SK-N-MC (cell line): ENCODE measurements around the gene GOLPH3L.
A peak's percentile ranks its signal among the peaks of the same experiment; 100 is the strongest.

Experiments
- DNase-seq: peaks from one replicate; pipeline ENCODE4 v3.0.0-alpha.2; 2011; ENCODE audit warnings: low read depth, low spot score
- H3K27ac ChIP-seq: fragments of 200-600 bp; sonication (generic); 2 replicates; pipeline ENCODE4 v1.5.1; 2016; ENCODE audit warnings: mixed run types
- H3K36me3 ChIP-seq: fragments of 200-600 bp; sonication (generic); 2 replicates; pipeline ENCODE4 v1.6.1; 2017; ENCODE audit warnings: antibody characterized with exemption, low read length, mixed read lengths; ENCODE audit not compliant: insufficient read depth
- H3K4me3 ChIP-seq: fragments of 200-600 bp; sonication (generic); 2 replicates; pipeline ENCODE4 v1.5.1; 2016
- H3K9ac ChIP-seq: fragments of 200-600 bp; sonication (generic); 2 replicates; pipeline ENCODE4 v1.8.0; 2017; ENCODE audit warnings: mixed run types, mixed read lengths; ENCODE audit not compliant: insufficient read length
- H3K9me3 ChIP-seq: fragments of 200-600 bp; sonication (generic); 2 replicates; pipeline ENCODE4 v1.6.1; 2017; ENCODE audit warnings: low read depth, mild to moderate bottlenecking, antibody characterized with exemption, low read length, moderate library complexity, mixed read lengths
- EZH2 ChIP-seq: fragments of 200-600 bp; sonication (generic); IDR thresholded peaks from one replicate; pipeline ENCODE4 v1.6.1; 2017; ENCODE audit warnings: antibody characterized with exemption
- FOXP2 ChIP-seq: optimal IDR thresholded peaks from 2 replicates; pipeline ENCODE3; 2011; ENCODE audit warnings: mild to moderate bottlenecking, moderate library complexity; ENCODE audit not compliant: insufficient read depth; ENCODE audit errors: extremely low read length, control extremely low read depth
- POLR2AphosphoS5 ChIP-seq: IDR thresholded peaks from 2 replicates; pipeline ENCODE4 v1.6.1; 2012; ENCODE audit warnings: mild to moderate bottlenecking, low read depth, low read length, borderline replicate concordance

The GOLPH3L gene

DNA sequence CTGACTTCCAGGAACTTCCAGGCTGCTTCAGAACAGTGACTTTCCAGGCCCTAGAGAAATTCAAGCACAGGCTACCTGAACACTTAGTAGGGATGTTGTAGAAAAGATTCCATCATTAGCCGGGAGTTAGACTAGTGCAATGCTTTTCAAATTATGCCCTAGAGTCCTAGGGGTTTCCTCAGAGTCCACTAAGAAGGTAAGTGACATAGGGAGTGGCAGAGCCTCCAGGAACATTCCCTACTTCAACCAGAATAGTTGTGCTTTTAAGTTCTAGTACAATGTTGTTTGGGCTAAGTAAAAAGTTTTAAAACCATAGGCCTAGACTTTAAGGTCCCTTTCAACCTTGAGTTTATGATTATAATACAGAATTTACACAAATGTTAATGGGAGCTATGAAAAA is 9.1 kb upstream of the GOLPH3L start:
- DNase-seq, result no peak
- no peak for TF ChIP-seq POLR2AphosphoS5
- no peak for TF ChIP-seq FOXP2
- TF ChIP-seq EZH2, result no peak
- Histone ChIP-seq H3K9me3 (no peaks in the 10 kb centered on the region), H3K9ac (no peak overlapping the region), H3K36me3 (no peaks in the 10 kb centered on the region), H3K4me3 (no peak overlapping the region), H3K27ac (no peak overlapping the region)

DNA sequence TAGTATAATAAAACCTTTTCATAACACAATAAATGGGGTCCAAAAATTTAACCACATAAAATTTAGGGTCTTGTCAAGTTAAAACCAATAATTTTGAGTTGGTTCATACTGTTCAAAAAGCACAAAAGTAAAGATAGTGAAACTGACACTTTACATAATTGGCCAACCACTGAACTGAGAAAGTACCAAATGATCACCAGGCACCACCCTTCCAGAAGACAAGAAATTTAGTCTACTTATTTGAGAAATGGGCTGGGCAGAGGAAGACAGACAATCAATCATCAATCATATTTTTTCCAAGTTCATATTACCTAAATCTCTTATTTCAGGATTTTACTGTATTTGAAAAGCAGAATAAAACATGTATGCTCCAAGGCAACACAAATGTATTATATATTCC is 6.5 kb upstream of the GOLPH3L start:
- DNase-seq, result no peak

DNA sequence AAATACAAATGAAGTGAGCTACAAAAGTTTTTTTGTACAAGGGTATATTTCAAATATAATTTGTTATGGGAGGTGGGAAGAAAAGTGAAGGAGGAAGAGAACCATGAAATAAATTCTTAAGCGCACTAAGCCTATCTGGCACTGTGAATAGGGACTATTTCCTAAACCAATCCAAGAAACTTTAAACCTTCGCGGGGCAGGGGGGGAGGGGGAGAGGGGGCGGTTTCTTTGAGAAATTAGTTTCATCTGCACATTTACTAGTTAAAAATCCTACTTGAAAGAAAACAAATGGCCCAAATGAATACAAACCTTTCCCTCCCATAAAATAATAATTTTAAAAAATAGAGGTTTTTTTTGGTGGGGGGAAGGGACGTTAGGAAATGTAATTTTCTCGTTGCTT is 364 bp downstream of the GOLPH3L start:
- H3K9ac ChIP-seq, result peak overlapping the region; percentile 75
- TF ChIP-seq FOXP2 (no peak), POLR2AphosphoS5 (no peak)
- DNase-seq, result no peak
- no peaks in the 10 kb centered on the region for H3K9me3 ChIP-seq
- peak overlapping the region; percentile 93 for H3K4me3 ChIP-seq
- H3K27ac ChIP-seq, result no peak overlapping the region
- peaks cover 30% of the 10 kb centered on the region for H3K36me3 ChIP-seq

More for the DNA sequence above, 6.5 kb upstream of the GOLPH3L start:
- Histone ChIP-seq H3K27ac (no peak overlapping the region), H3K36me3 (no peaks in the 10 kb centered on the region), H3K9me3 (no peaks in the 10 kb centered on the region), H3K9ac (no peak overlapping the region), H3K4me3 (no peak overlapping the region)
- TF ChIP-seq POLR2AphosphoS5 (no peak), FOXP2 (no peak), EZH2 (no peak)

DNA sequence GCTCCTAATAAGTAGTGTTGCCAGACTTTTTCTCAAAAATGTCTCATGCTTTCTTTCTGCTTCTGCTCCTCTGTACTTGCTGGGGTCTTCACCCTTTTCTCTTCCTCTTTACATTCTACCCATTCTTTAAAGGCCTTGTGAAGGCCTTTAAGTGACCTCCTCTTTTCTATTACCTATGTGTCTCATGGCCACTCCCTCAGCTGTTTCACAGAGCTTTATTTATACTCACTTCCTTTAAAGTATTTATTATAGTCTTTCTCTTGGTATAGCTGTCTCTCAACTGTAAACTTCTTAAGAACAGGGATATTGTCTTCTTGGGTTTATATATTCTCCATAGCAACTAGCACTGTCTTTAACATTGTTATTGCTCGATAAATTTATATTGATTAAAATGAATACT is 792 bp downstream of the GOLPH3L start:
- H3K27ac ChIP-seq, result no peak overlapping the region
- no peak for DNase-seq

DNA sequence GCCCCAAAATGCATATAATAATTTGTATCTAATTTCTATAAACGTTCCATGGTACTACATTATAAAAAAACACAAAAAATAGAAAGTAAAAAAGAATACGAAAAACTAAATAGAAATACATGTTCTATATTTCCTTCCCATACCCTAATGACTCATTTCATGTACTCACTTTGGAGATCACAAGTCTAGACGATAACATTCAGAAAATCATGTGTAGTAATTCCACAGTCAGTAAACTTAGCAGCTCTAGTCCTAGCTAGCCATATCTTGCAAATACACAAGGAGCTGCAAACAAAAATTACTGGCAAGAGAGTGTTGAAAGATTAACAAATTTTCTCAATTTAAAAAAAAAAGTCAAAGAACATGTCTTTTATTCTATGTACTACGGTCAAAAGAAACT is 1.4 kb downstream of the GOLPH3L start:
- Histone ChIP-seq H3K9ac (no peak overlapping the region), H3K27ac (no peak overlapping the region)
- TF ChIP-seq EZH2, result no peak
- TF ChIP-seq POLR2AphosphoS5, result no peak
- TF ChIP-seq FOXP2, result no peak

More for the DNA sequence above, 792 bp downstream of the GOLPH3L start:
- H3K9me3 ChIP-seq, result no peaks in the 10 kb centered on the region
- peaks cover 33% of the 10 kb centered on the region for H3K36me3 ChIP-seq
- H3K4me3 ChIP-seq, result peak overlapping the region; percentile 93
- peak overlapping the region; percentile 75 for H3K9ac ChIP-seq
- TF ChIP-seq FOXP2 (no peak), POLR2AphosphoS5 (no peak), EZH2 (no peak)

DNA sequence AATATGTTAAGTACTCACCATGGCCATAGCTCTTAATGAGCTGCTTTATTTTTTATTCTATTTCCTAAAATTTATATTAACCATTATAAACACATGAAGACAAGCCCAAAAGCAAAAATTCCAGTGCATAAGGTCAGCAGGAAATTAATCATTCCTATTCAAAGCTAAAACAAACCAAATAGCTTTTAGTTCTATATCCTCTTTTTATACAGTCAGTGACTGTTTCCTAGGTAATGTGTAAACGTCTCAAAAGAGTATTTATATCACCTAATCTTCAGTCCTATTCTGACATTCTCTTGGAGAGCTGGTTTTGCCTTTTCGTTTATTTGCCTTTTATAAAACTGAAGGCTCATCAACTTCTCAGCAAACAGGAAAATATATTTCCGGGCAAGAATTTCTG is 4.2 kb downstream of the GOLPH3L start:
- peaks cover 46% of the 10 kb centered on the region for H3K36me3 ChIP-seq
- no peak overlapping the region for H3K27ac ChIP-seq
- H3K4me3 ChIP-seq, result no peak overlapping the region

More for the DNA sequence above, 1.4 kb downstream of the GOLPH3L start:
- Histone ChIP-seq H3K36me3 (peaks cover 33% of the 10 kb centered on the region), H3K4me3 (peak overlapping the region; percentile 25; the same call in 1 of the 2 replicates), H3K9me3 (no peaks in the 10 kb centered on the region)
- no peak for DNase-seq

DNA sequence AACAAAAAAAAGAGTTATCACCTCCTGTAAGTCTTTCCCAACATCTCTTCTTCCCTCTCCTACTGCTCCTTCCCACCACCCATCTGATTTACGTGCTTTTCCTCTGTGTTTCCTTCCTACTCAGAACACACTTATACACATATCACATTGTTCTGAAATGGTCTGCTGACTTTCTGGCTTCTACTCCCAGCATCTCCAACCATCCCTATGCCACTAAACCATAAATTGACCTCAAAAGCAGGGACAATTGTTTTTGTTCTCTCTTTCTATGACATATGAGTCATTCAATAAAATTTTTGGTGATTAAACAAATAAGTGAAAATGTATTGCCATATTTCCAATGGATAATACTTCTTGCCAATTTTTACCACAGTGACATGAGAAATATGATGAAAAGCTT is 8.2 kb downstream of the GOLPH3L start:
- peaks cover 42% of the 10 kb centered on the region for H3K36me3 ChIP-seq
- no peak for DNase-seq

More for the DNA sequence above, 4.2 kb downstream of the GOLPH3L start:
- Histone ChIP-seq H3K9me3 (no peaks in the 10 kb centered on the region), H3K9ac (no peak overlapping the region)
- no peak for DNase-seq
- no peak for TF ChIP-seq EZH2
- no peak for TF ChIP-seq POLR2AphosphoS5
- no peak for TF ChIP-seq FOXP2

DNA sequence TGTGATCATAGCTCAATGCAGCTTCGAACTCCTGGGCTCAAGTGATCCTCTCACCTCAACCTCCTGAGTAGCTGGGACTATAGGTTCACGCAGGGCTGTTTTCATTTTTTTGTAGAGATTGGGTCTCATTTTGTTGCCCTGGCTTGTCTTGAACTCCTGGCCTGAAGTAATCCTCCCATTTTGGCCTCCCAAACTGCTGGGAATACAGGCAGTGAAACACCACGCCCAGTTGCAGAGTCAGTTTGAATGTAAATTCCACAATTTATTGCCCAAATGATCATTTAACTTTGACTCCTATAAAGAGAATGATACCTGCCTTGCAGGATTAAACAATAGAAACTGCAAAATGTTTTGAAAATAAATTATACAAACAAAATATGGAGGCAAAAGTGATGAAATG is 10.7 kb downstream of the GOLPH3L start:
- Histone ChIP-seq H3K9me3 (no peaks in the 10 kb centered on the region), H3K9ac (no peak overlapping the region), H3K4me3 (no peak overlapping the region), H3K27ac (no peak overlapping the region), H3K36me3 (peaks cover 21% of the 10 kb centered on the region)
- TF ChIP-seq FOXP2 (no peak), EZH2 (no peak)
- no peak for DNase-seq

More for the DNA sequence above, 8.2 kb downstream of the GOLPH3L start:
- no peak for TF ChIP-seq EZH2
- no peak for TF ChIP-seq POLR2AphosphoS5
- TF ChIP-seq FOXP2, result no peak
- H3K27ac ChIP-seq, result no peak overlapping the region
- no peak overlapping the region for H3K9ac ChIP-seq
- H3K4me3 ChIP-seq, result no peak overlapping the region
- no peaks in the 10 kb centered on the region for H3K9me3 ChIP-seq

DNA sequence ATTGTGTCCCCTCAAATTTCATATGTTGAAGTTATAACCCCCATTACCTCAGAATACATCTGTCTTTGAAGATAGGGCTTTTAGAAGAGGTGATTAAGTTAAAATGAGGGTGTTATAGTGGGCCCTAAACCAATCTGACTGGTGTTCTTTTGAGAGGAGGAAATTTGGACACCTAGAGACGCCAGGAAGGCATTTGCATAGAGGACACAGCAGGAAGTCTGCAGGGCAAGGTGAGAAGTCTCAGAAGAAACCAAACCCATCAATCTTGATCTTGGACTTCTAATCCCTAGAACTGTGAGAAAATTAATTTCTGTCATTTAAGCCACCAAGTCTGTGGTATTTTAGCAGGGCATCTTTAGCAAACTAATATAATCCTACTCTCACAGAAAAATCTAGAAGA is 13.0 kb downstream of the GOLPH3L start:
- Histone ChIP-seq H3K9ac (no peak overlapping the region), H3K4me3 (no peak overlapping the region), H3K9me3 (no peaks in the 10 kb centered on the region), H3K27ac (peak overlapping the region; percentile 46; the same call in 1 of the 2 replicates), H3K36me3 (peaks cover 20% of the 10 kb centered on the region)
- TF ChIP-seq EZH2 (no peak), FOXP2 (no peak), POLR2AphosphoS5 (no peak)
- no peak for DNase-seq
